GM21825 (cell line): ENCODE results near the gene MYBPC2.

Experiments
- ATAC-seq: cut with Tn5 transposase; IDR thresholded peaks from one replicate; pipeline ENCODE4 v1.9.1; 2021; ENCODE audit warnings: mild to moderate bottlenecking, moderate library complexity; ENCODE audit not compliant: unreplicated experiment

MYBPC2 gene

DNA sequence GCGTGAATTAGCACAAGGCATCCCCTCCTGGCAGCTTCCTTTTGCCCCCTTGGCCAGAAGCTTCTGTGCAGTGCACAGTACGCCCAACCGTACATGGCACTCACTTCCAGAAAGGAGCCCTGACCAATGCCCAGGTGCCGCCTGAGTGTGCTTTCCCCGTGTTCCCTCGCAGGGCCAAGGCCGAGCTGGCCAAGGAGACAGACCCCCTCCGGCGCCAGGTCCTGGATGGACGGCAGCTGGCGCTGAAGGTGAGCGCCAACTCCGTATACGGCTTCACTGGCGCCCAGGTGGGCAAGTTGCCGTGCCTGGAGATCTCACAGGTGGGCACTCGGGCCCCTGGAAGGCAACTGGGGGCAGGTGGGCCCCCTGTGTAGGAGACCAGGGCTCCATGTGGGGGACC lies 23.3 kb upstream of the MYBPC2 start:
- ATAC-seq, result no peak

DNA sequence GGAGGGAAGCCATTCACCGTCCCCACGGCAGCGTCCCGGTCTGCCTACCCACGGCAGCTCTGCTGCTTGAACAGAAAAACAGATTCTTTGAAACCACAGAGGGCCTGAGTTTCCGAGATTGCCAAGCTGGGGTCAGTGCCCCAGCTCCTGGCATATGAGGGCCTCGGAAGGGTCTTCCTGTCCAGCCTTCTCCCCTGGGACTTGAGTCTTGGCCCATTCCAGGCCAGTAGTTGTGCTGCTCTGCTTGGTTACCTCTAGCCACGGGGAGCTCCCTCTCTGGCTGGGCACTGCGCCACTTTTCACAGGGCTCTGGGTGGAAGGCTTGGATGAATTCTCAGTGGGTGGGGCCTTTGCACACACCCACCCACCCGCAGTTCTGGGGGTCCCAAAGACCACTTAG lies 22.6 kb upstream of the MYBPC2 start:
- no peak for ATAC-seq

DNA sequence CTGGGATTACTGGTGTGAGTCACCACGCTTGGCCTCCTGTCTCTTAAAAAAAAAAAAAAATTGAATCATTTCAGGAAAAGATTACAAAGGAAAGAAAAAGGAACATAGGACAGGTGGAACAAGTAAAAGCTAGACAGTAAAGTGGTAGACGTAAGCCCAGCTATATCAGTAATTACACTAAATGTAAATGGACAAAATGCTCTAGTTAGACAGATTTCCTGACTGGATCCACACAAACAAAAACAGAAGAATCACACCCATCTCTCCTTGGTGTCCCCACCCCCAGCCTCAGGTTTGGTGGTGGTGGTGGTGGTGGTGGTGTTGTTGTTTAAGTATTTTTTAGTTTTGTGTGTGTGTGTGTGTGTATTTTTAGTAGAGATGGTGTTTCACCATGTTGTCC lies 20.3 kb upstream of the MYBPC2 start:
- no peak for ATAC-seq

DNA sequence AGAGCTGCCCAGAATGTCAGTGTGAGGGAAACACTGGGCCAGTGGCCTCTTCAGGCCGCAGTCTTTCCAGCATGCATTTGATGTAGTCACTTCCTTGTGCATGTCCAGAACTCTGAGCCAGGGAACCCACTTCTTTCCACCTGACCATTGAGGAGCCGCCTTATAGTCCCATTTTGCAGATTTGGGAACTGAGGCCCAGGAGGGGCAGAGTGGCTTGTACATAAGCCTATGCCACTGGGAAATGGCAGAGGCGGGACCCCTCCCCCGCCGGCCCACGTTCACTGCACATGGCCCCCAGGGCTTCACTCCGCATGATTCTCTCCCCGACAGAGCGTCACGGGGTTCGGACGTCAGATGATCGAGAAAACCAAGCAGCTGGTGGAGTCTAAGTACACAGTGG lies 19.6 kb upstream of the MYBPC2 start:
- ATAC-seq, result no peak

DNA sequence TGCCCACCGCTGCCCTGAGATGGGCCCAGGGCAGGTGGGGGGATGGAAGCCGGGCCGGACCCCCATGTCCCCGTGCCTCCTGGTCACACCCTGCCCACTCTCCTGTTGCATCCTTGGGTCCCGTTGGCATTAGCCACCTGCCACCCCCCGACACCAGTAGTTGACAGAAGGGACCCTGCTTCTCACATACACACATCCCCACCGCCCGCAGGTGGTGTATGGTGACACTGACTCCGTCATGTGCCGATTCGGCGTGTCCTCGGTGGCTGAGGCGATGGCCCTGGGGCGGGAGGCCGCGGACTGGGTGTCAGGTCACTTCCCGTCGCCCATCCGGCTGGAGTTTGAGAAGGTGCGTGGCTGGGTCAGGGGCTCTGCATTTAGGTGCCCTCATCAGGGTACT lies 19.2 kb upstream of the MYBPC2 start:
- ATAC-seq, result no peak

DNA sequence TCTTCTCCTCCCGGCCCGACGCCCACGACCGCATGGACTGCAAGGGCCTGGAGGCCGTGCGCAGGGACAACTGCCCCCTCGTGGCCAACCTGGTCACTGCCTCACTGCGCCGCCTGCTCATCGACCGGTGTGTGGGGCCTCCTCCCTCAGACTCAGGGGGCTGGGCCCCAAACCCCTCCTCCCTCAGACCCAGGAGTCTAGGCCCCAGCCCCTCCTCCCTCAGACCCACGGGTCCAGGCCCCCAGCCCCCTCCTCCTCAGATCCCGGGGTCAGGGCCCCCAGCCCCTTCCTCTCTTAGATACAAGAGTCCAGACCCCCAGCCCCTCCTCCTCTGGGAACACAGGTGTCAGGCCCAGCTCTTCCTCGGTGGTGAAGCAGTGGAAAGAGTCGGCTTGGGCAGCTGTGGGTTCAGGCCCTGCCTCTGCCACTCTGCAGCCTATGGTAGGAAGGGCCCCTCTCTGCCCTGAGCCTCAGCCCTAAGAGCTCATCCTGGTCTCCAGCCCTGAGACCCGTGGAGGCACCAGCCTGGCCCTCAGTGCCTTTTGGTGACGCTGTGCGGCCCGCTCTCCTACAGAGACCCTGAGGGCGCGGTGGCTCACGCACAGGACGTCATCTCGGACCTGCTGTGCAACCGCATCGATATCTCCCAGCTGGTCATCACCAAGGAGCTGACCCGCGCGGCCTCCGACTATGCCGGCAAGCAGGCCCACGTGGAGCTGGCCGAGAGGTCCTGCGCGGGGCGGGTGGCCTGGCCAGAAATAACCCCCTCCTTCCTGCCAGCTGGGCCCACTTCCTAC lies 17.6 kb upstream of the MYBPC2 start:
- peak; percentile 1 for ATAC-seq

DNA sequence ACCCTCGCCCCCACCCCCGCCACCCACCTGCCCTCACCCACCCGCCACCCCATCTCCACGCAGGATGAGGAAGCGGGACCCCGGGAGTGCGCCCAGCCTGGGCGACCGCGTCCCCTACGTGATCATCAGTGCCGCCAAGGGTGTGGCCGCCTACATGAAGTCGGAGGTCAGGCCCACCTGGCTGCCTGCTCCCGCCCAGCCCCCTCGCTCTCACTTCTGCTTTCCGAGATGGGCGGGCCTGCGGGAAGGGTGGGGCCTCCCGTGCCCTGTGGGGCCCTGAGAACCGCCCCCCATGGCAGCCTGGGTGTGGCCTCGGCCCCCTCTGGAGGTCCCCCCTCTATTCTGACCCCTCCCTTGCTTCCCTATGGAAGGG lies 17.0 kb upstream of the MYBPC2 start:
- peak; percentile 41 for ATAC-seq

DNA sequence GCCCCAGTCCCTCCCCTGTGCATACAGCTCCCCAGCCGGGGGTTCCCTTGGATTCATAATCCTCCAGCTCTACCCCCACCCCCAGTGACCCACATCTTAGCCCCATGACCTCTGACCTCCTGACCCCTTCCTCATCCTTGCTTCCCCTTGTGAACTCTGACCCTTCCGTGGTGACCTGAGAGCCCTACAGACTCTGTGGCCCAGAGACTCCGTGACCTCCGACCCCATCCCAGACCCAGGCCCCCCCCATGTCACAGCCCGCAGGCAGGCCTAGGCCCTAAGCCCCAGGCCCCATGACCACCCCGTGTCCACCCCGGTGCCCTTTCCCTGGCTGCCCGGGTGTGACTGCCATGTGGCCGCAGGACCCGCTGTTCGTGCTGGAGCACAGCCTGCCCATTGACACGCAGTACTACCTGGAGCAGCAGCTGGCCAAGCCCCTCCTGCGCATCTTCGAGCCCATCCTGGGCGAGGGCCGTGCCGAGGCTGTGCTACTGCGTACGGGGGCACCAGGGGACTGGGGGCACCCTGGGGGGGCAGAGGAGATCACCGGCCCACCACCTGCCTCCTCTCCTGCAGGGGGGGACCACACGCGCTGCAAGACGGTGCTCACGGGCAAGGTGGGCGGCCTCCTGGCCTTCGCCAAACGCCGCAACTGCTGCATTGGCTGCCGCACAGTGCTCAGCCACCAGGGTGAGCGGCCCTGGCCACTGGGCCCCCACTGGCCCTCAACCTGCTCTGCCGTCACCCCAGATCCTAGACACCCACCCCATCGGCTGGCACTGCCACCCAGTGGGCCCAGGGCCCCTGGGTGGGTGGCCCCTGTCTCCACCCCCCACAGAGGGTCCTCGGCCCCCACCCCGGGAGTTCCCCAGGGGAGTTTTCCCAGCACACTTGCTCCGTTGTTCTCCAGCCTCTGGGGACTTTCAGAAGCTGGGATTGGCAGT lies 16.4 kb upstream of the MYBPC2 start:
- ATAC-seq, result no peak

DNA sequence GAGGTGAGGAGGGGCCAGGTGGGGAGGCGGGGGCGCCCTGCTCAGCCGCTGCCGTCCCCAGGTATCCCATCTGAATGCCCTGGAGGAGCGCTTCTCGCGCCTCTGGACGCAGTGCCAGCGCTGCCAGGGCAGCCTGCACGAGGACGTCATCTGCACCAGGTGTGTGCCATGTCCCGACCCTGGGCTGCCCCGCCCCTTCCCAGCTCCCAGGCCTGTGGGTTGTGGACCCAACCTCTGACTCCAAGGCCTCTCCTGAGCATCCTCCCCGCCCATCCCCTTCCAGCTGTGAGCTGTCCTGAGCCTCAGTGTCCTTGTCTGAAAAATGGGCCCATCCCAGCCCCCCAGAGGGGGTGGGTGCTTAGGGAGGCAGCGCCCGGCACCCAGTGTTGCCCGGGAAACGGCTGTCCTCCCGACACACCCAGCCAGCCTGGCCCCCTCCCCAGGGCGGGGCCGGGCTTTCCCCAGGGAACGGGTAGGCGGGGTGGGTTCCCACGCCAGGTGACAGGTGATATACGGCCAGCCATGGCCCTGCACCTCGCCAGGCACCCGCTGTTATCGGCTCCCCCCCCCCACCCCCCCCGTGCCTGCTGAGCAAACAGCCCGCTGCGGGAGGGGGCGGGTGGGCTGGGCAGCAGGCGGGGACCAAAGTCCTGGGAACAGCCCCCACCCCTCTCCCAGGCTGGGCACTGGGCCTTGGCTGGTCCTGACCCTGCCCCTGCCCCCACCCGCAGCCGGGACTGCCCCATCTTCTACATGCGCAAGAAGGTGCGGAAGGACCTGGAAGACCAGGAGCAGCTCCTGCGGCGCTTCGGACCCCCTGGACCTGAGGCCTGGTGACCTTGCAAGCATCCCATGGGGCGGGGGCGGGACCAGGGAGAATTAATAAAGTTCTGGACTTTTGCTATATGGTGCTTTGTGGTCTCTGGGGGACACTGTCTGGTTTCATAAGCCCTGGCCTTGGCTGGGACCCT lies 15.3 kb upstream of the MYBPC2 start:
- ATAC-seq, result no peak

DNA sequence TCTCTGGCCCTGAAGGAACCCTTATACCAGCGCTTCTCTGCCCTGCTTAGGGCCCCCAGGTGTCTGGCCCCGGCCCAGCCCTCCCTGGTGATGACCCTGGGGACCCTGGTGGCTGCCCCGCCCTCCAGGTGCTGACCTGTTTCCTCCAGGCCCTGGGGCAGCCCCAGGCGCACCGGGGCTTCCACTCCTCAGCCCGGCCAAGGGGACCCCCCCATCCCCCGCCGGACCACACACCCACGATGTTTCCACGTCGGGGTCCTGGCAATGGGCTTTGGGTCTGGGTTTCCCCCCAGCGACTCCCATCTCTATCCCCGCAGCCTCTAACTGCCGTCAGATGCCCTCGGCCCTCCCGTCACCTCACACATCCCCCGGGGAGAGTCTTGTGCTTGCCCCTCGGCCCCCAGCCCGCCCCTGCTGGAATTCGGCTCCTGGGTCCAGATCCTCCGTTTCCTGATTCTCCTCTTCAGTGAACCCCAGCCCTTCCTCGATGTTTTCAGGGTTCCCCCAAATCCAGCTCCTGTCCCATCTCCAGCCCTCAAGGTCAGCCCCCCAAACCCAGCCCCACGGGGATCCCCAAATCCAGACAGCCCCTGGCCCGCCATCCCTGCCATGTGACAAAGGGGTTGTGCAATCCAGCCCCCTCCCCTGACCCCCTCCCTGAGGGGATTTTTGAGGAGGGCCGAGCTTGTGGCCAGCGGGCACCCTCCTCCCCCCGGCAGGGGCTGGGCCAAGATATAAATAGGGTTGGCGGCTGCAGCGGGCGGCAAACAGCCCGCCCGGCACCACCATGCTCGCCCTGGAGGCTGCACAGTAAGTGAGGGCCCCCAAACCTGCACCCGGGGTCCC lies 14.3 kb upstream of the MYBPC2 start, which contains the start of gene SPIB:
Gene SPIB (plus strand): TSS at position 763 of the 846 bp plus-strand sequence. CDS start 25 bp downstream, at position 788.
- ATAC-seq, result no peak

DNA sequence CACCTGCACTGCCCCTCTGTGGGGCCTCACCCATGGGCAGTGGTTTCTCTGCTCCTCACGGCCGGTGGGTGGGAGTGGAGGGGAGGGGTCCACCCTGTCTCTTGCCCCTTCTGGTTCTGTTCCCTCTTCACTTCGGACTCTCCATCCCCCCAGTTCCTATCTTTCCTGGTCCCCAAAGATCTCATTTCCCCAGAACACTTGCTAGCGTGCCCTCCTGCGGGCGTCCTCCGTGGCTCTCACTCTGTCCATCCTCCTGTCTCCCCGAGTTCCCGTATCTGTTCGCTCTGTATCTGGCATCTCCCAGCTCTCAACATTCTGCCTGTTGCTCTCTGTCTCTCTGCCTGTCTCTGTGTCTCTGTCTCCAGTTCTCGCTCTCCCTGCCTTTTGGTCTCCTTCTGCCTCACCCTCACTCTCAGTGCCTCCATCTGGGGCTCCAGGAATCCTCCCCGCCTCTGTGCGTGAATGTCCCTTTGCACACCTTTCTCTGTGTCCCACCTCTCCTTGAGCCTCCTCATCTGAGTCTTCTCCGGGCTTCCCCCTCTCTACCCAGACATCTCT lies 13.6 kb upstream of the MYBPC2 start:
- no peak for ATAC-seq

DNA sequence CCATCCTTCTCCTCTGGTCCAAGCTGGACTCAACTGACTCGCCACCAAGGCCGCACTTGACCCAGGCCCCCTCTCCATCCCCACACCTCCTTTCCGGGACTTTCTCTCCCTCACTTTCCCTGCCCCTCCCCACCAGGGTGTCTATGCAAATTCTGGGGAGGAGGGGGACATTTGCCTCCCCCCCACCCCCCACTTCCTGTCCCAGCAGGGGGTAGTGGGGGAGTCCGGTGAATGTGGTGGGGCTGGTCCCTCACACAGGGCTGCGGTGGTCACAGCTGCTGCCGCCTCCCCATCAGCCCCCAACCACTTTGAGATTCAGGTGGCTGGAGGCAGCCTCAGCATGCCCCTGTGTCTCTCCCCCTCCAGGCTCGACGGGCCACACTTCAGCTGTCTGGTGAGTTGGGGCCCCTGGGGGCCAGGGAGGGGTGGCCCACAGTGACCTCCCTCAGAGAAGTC lies 13.1 kb upstream of the MYBPC2 start:
- ATAC-seq, result no peak

DNA sequence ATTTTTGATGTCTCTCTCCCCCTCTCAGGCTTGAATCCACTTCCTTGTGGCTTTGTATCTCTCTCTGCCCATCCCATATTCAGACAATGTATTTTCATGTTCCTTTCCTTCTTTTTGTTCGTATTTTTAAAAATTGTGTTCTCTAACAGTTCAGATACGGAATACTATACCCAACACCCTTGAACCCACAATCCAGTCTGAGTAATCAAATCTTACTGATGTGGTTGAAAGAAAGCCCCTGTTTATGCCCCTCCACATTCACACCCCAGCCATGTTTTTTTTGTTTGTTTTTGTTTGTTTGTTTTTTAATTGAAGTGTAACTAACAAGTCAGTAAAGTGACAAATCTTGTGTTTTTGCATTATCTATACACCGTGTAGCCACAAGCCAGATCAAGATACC lies 12.6 kb upstream of the MYBPC2 start:
- ATAC-seq, result no peak

DNA sequence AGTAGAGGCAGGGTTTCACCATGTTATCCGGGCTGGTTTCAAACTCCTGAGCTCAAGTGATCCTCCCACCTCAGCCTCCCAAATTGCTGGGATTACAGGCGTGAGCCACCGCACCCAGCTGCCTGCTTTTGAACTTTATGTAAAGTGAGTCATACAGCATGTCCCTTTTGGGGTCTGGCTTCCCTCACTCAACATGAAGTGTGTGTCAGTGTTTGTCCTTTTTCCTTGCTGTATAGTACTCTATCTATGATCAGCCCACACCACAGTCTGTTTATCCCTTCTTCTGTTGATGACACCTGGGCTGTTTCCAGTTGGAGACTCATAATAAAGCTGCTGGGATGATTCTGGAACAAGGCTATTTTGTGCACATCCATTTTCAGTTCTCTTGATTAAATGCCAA lies 11.9 kb upstream of the MYBPC2 start:
- no peak for ATAC-seq

DNA sequence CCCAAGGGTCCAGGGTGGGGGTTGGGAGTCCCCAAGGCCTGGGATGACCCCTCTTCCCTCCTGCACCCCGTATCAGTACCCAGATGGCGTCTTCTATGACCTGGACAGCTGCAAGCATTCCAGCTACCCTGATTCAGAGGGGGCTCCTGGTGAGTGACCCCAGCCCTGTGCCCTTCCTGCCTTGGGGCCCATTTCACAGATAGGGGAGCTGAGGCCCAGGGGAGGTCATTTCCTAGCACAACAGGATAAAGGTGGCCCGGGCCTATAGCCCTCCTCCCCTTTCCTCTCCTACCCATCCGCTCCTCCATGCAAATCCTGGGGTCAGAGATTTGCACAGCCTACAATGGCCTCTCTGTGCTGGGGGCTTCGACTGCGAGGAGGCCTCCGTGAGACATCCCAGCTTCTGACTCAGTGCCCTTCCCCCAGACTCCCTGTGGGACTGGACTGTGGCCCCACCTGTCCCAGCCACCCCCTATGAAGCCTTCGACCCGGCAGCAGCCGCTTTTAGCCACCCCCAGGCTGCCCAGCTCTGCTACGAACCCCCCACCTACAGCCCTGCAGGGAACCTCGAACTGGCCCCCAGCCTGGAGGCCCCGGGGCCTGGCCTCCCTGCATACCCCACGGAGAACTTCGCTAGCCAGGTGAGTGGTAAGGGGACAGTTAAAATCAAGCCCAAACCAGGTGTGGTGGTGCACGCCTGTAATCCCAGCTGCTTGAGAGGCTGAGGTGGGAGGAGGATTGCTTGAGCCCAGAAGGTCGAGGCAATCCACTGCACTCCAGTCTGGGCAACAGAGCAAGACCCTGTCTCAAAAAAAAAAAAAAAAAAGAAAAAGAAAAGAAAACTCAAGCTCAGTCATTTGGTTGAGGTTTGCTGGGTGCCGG lies 10.1 kb upstream of the MYBPC2 start:
- ATAC-seq, result no peak

DNA sequence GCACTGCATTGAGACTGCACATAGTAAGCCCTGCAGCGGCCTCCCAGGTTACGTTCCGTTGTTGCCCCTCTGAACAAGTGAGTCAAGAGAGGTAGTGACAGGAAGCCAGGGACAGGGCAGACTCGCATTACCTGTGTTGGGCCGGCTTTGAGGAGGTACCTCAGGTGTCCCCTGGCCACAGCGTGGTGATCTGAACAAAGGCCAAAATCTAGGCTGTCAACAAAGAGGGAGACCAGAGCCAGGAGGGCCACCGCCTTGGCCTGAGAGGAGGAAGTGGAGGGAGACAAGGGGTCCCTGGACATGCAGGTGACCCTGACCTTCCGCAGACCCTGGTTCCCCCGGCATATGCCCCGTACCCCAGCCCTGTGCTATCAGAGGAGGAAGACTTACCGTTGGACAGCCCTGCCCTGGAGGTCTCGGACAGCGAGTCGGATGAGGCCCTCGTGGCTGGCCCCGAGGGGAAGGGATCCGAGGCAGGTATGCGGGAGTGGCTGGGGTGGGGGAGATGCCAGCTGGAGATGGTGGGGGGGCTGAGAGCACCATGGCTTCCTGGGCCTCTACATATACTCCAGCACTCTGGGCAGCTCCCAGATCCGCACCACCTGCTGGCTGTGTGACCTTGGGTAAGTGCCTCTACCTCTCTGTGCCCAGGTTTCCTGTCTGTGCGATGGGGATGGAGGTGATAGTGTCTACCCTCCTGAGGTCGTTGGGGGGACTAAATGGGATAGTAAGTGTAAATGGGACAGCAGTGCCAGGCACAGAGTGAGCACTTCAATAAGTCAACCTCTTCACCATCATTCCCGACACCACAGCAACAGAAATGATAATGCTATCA lies 9.2 kb upstream of the MYBPC2 start:
- ATAC-seq, result no peak

DNA sequence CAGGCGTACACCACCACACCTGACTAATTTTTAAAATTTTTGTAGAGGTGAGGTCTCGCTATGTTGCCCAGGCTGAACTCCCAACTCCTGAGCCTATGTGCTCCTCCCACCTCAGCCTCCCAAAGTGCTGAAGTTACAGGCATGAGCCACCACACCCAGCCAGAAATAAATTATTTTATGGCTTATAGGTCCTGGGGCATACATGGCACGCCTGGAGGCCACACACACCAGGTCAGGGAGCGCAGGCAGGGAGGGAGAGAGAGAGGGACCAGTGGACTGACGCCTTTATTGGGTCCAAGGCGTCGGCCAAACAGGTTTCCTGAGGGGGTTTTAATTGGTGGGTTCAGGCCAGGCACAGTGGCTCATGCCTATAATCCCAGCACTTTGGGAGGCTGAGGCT lies 7.1 kb upstream of the MYBPC2 start:
- ATAC-seq, result no peak
